GM19468 (cell line): ENCODE measurements around the gene MICAL3.
"Not testable (repeated sequence)": the region's sequence is repeated elsewhere in the genome, so short reads cannot be mapped to it uniquely, and the experiment has no call there.

Experiments used
- ATAC-seq: cut with Tn5 transposase; IDR thresholded peaks from one replicate; pipeline ENCODE4 v1.9.1; 2021; ENCODE audit warnings: mild to moderate bottlenecking, moderate library complexity, moderate number of reproducible peaks; ENCODE audit not compliant: unreplicated experiment; ENCODE audit errors: extremely low read depth

MICAL3 gene

DNA sequence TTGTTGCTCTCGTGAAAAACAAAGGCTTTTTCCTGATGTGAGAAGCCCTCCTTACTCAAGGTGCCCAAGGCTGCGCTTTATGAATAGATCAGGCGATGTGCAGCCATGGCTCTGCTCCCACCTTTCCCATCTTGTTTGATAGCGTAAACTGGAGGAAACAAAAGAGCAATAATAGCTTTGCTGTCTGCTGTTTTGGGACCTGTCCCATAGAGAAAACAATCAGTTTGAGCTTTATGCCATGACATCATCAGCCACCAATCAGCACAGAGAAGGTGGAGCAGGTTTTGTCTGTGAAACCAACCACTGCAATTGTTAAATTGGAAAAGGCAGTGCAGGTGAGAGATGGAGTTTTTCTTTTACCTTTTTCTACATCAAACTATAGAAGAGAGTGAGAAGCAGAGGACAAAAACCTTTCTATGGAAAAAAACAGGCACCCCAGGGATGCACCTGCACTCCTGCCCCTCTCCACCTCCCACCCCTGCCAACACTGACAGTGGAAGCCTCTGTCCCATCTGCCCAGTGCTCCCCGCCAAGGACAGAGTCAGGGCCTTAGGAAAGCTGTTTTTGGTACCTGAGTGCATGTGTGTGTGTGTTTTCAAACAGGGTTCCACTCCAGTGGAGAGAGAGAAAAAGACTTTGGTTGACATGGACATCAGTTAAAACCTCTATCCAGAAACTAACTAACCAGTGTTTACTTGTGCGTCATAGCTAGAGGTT is 80.7 kb downstream of the MICAL3 start:
- ATAC-seq: no peak

DNA sequence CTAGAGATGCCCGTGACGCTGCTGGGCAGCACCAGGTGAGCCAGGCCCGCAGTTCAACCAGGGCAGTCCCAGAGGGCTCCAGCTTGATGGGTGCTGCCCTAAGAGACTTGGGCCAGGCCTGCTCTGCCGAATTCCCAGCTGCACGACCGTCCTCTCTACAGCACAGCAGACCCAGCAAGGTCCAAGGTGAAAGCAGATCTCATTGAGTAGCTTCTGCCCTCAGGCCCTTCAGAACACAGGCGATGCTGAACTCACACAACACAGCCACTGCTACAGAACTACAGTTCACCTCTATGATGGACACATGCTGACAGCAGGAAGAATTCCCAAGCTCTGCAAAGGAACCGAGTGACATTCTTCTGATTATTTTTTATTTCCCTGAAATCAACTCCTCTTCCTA is 81.6 kb downstream of the MICAL3 start:
- ATAC-seq: no peak

DNA sequence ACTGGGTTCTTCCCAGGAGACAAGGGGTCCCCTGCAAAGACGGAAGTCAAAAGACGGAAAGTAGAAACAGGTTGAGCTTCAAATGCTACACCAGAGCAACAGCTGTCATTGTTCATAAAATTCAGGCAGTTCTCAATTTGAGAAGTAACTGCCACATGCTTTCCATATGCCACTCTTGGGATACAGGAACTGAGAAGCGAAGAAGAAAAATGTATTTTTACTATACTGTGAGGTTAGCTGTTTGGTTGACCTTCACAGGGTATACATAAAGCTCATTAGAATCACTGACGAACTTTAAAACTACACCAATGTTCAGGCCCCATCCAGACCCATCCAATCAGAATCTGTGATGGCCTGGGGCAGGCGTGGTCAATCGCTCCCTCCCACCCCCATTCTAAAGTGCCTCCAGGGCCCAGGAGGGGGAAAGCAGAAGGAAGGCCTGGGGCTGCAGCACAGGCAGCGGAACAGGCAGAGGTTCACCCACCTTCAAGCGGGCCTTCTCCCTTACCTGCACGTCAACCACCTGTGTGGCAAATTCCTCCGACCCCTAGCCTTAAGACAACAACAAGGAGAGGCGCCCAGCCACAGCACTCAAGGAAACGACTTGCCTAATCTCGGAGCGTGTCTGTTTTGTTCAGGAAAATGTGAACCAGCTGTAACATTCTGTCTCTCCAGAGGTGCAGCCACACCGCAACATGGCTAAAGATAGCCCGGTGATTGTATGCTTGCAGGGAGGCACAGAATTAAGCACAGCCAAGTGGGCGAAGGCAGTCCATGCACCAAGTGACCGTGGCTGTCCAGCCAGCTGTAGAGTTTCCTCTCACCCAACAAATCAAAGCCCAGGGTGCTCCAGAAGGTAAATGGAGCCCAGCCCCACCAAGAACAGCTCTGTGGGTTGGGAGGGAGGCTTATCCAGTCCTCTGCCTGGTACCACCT is 82.6 kb downstream of the MICAL3 start:
- no peak for ATAC-seq

DNA sequence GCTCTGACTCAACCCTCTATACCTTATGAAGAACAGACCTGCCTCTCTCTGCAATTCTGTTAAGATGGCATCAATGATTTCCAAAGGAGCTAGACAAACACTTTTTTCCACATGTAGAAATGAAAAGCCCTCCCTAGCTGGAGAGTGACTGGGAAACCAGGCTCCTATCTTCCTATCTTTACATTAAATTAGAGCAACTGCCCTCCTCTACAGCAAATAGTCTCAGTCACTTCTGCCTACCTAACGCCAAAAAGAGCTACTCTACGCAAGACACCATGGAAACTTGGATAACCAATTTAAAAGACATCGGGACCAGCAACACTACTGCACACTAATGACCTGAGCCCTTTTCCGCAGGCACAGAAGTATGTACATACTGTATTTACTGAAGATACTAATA is 84.8 kb downstream of the MICAL3 start:
- no peak for ATAC-seq

GRCh38 chr22:17939011-17939410 is 85.3 kb downstream of the MICAL3 start:
- ATAC-seq: no peak

DNA sequence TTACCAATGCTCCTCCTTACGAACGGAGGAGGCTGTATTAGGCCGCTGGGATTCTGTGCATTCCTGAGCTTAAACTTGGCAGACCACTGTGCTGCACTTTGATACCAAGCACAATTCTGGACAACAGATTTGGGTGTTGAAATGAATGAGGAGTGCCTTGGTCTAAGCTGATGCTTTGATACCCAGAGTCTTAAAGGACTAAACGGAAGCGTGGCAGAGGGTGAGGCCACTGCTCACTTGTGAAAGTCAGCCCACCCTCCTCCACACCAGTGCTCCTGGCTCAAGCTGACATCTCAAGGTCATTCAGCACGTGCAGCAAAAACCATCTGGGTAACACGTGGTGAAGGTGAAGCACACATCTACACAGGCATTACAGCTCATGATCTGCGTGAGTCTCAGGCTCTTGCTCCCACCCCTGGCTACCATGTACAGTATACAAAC is 85.9 kb downstream of the MICAL3 start:
- no peak for ATAC-seq

DNA sequence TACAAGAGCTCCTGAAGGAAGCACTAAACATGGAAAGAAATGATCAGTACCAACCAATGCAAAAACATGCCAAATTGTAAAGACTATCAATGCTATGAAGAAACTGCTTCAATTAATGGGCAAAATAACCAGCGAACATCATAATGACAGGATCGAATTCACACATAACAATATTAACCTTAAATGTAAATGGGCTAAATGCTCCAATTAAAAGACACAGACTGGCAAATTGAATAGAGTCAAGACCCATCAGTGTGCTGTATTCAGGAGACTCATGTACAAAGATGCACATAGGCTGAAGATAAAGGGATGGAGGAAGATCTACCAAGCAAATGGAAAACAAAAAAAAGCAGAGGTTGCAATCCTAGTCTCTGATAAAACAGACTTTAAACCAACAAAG is 91.9 kb downstream of the MICAL3 start:
- ATAC-seq: not testable (repeated sequence)

- no peak for ATAC-seq
Observed at GRCh38 chr22:17931400-17931825, 92.9 kb downstream of the MICAL3 start.

DNA sequence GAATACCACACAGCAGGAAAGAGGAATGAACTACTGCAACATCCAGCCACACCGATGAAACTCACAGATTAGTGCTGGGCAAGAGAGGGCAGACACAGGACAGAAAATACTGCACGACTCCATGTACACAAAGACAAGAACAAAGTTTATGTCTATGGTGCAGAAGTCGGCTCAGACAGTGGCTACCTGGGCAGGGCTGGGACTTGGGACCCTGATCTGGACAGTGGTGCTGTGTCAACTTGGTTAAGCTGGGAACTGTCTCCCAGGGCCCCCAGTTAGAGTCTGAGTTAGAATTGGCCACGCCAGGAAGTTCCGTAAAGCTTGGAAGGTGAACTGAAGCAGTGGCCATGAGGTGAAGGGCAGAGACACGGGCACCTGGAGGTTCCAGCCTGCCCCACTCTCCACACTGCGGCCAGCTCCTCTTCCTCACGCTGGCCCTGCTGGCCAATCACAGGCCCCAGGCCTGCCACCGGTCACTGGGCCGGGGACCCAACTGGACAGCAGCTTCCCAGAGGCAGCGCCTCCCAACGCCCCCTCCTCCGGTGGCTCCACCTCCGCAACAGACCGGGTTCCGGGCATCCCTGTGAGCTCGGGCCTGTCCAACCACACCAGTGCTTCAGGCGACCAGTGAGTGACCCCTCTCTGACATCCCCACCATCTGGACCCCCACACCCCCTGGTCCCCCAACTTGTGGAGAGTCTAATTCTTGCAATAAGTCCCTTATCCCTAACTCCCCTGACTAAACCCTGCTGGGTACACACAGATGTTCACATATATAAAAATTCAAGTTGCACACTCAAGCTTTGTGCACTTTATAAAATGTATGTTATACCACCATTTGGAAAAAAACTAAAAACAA is 93.7 kb downstream of the MICAL3 start:
- ATAC-seq: no peak

DNA sequence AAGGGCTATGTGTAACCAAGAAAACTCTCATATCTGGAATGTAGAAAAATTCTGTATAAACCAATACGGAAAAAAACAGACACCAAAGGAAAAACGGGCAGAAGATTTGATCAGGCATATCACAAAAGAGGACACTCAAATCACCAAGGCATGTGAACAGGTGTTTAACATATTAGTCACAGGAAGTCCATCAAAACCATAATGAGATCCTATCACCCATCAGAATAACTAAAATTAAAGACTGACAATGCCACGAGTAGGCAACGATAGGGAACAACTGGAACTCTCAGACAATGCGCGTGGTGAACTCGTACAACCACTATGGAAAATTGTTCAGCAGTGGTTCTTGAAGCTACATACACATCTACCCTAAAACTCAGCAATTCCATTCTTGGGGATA is 94.5 kb downstream of the MICAL3 start:
- ATAC-seq: no peak

- no peak for ATAC-seq
Observed at GRCh38 chr22:17928391-17928790, 96.0 kb downstream of the MICAL3 start.

DNA sequence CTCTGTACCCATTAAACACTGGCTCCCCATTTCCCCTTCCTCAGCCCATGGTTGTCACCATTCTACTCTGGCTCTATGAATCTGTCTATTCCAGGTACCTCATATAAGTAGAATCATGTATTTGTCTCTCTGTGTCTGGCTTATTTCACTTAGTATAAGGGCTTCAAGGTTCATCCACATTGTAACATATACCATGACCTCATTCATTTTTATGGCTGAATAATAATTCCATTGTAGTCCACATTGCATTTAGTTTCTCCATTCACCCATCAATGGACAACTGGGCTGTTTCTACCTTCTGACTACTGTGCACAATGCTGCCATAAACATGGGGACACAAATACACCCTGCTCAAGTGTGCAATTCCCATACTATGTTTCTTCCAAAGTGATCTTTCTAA is 97.3 kb downstream of the MICAL3 start:
- no peak for ATAC-seq

GRCh38 chr22:17926516-17926915 is 97.8 kb downstream of the MICAL3 start:
- ATAC-seq: no peak

DNA sequence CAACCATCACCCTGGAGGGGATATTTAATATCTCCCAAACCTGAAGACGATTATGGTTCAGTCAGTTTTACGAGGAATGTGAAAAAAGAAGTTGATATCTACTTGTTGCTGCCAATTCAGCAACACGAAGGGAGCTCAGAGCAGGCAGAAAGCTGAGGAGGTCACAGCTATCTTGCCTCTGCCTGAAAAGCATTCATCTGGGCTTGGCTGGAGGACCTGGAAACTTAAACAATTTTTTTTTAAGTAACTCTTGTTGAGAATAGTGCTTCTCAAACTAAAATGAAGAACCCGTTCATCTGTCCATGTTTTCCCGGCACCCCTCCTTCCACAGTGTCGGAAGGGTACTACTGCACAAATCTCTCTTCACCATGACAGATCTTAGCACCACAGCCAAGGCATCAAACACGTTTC is 98.9 kb downstream of the MICAL3 start:
- no peak for ATAC-seq

GRCh38 chr22:17924735-17925364 is 99.5 kb downstream of the MICAL3 start:
- no peak for ATAC-seq

DNA sequence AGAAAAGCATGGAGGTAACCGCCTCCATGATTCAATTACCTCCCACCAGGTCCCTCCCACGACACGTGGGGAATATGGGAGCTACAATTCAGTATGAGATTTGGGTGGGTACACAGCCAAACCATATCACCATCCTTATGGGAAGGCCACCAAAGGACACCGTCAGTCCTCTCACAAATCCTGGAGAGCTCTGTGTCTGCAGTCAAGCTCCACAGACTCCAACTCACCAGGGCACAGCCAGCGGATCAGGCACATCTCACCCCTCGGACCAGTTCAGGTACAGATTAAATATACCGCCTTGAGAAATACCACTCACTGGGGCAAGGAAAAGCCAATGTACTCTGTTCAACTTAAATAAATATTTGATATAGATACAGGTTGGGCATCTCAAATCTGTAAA is 100.3 kb downstream of the MICAL3 start:
- ATAC-seq: no peak

- ATAC-seq: no peak
Observed at GRCh38 chr22:17922925-17923903, 101.1 kb downstream of the MICAL3 start.

GRCh38 chr22:17921871-17922821 is 102.2 kb downstream of the MICAL3 start:
- ATAC-seq: no peak
